H9 (cell line): ENCODE results near the gene MED25. TPM values are rescaled to one million over a fixed set of nuclear protein-coding genes. Genes with fewer than 3 reads are reported as not detected.

Source experiments
- DNase-seq: peaks from one replicate; pipeline ENCODE4 v3.0.0-alpha.2; 2017
- H2AFZ ChIP-seq: one replicate; pipeline ENCODE4 v1.6.1; 2013; ENCODE audit warnings: mild to moderate bottlenecking, low read length, control low read depth, moderate library complexity
- H2AK5ac ChIP-seq: 2 replicates; pipeline ENCODE4 v1.6.1; 2013; ENCODE audit warnings: low read length, control low read depth, mixed read lengths; ENCODE audit not compliant: insufficient read length
- H2BK120ac ChIP-seq: one replicate; pipeline ENCODE4 v1.6.1; 2013; ENCODE audit warnings: low read depth, mild to moderate bottlenecking, low read length, control low read depth, inconsistent platforms; ENCODE audit not compliant: poor library complexity, severe bottlenecking
- H2BK12ac ChIP-seq: 2 replicates; pipeline ENCODE4 v1.6.1; 2013; ENCODE audit warnings: low read length, control low read depth, mixed read lengths, low read depth; ENCODE audit not compliant: insufficient read length
- H2BK15ac ChIP-seq: 2 replicates; pipeline ENCODE4 v1.6.1; 2013; ENCODE audit warnings: low read depth, low read length, control low read depth
- H2BK20ac ChIP-seq: one replicate; pipeline ENCODE4 v1.6.1; 2013; ENCODE audit warnings: low read depth, mild to moderate bottlenecking, low read length, control low read depth, inconsistent platforms; ENCODE audit not compliant: poor library complexity, severe bottlenecking
- H2BK5ac ChIP-seq: 2 replicates; pipeline ENCODE4 v1.6.1; 2013; ENCODE audit warnings: low read length, control low read depth, mixed read lengths; ENCODE audit not compliant: insufficient read length
- H3K14ac ChIP-seq: 2 replicates; pipeline ENCODE4 v1.6.1; 2013; ENCODE audit warnings: low read length, control low read depth; ENCODE audit not compliant: insufficient read depth
- H3K18ac ChIP-seq: 2 replicates; pipeline ENCODE4 v1.6.1; 2013; ENCODE audit warnings: low read depth, mild to moderate bottlenecking, mixed read lengths, low read length, control low read depth; ENCODE audit not compliant: insufficient read length
- H3K23ac ChIP-seq: 2 replicates; pipeline ENCODE4 v1.6.1; 2013; ENCODE audit warnings: low read length, control low read depth, mixed read lengths, low read depth; ENCODE audit not compliant: insufficient read length
- H3K23me2 ChIP-seq: 2 replicates; pipeline ENCODE4 v1.6.1; 2013; ENCODE audit warnings: low read depth, mild to moderate bottlenecking, mixed read lengths, low read length, control low read depth; ENCODE audit not compliant: insufficient read length, poor library complexity, severe bottlenecking
- H3K27ac ChIP-seq: 2 replicates; pipeline ENCODE4 v1.5.1; 2013; ENCODE audit warnings: low read length, control low read depth, mixed read lengths, low read depth; ENCODE audit not compliant: insufficient read length
- H3K27me3 ChIP-seq: 2 replicates; pipeline ENCODE4 v1.6.1; 2013; ENCODE audit warnings: low read length, control low read depth, inconsistent platforms; ENCODE audit not compliant: insufficient read depth
- H3K4ac ChIP-seq: 2 replicates; pipeline ENCODE4 v1.6.1; 2013; ENCODE audit warnings: low read depth, mild to moderate bottlenecking, control low read depth, inconsistent platforms, low read length, moderate library complexity
- H3K4me1 ChIP-seq: 2 replicates; pipeline ENCODE4 v1.6.1; 2013; ENCODE audit warnings: low read length, control low read depth, inconsistent platforms; ENCODE audit not compliant: insufficient read depth
- H3K4me2 ChIP-seq: 2 replicates; pipeline ENCODE4 v1.6.1; 2013; ENCODE audit warnings: low read length, control low read depth, mixed read lengths; ENCODE audit not compliant: insufficient read length, insufficient read depth
- H3K56ac ChIP-seq: 2 replicates; pipeline ENCODE4 v1.6.1; 2013; ENCODE audit warnings: low read depth, mild to moderate bottlenecking, mixed read lengths, low read length, control low read depth; ENCODE audit not compliant: insufficient read length
- H3K79me1 ChIP-seq: 2 replicates; pipeline ENCODE4 v1.6.1; 2013; ENCODE audit warnings: low read depth, mild to moderate bottlenecking, moderate library complexity, low read length, control low read depth, inconsistent platforms; ENCODE audit not compliant: insufficient read depth, poor library complexity, severe bottlenecking
- H3K79me2 ChIP-seq: 2 replicates; pipeline ENCODE4 v1.6.1; 2013; ENCODE audit warnings: low read length, control low read depth, inconsistent platforms; ENCODE audit not compliant: insufficient read depth
- H3K9ac ChIP-seq: 2 replicates; pipeline ENCODE4 v1.6.1; 2013; ENCODE audit warnings: low read length, control low read depth, mixed read lengths; ENCODE audit not compliant: insufficient read length; ENCODE audit errors: extremely low read depth
- H3K9me3 ChIP-seq: one replicate; pipeline ENCODE4 v1.6.1; 2013; ENCODE audit warnings: low read depth, low read length, inconsistent platforms; ENCODE audit not compliant: control insufficient read depth
- H3T11ph ChIP-seq: one replicate; pipeline ENCODE4 v1.6.1; 2013; ENCODE audit warnings: mild to moderate bottlenecking, low read length, control low read depth, inconsistent platforms
- H4K20me1 ChIP-seq: one replicate; pipeline ENCODE4 v1.6.1; 2013; ENCODE audit not compliant: control insufficient read depth, insufficient read length, insufficient read depth
- H4K5ac ChIP-seq: 2 replicates; pipeline ENCODE4 v1.6.1; 2013; ENCODE audit warnings: low read depth, mild to moderate bottlenecking, mixed read lengths, low read length, control low read depth; ENCODE audit not compliant: insufficient read length
- H4K8ac ChIP-seq: replicated peaks from 2 replicates; pipeline ENCODE4 v1.6.1; 2013; ENCODE audit warnings: low read length, control low read depth, mixed read lengths, low read depth; ENCODE audit not compliant: insufficient read length
- H4K91ac ChIP-seq: 2 replicates; pipeline ENCODE4 v1.6.1; 2013; ENCODE audit warnings: low read depth, mild to moderate bottlenecking, moderate library complexity, mixed read lengths, low read length, control low read depth; ENCODE audit not compliant: insufficient read length
- H3K27ac Mint-ChIP-seq, 3 experiments: 2 replicates in 2 of 3; 3 replicates in 1 of 3; pipeline ENCODE4 v1.8.0; 2020 to 2021; ENCODE audit warnings: mixed read lengths in 3 of 3, mild to moderate bottlenecking in 1 of 3, moderate library complexity in 1 of 3
- H3K27me3 Mint-ChIP-seq: 2 replicates; pipeline ENCODE4 v1.8.0; 2021; ENCODE audit warnings: low read depth, mild to moderate bottlenecking, moderate library complexity, mixed read lengths
- H3K36me3 Mint-ChIP-seq, 3 experiments: 2 replicates in 2 of 3; 3 replicates in 1 of 3; pipeline ENCODE4 v1.8.0; 2020 to 2021; ENCODE audit warnings: low read depth in 3 of 3, mixed read lengths in 3 of 3; ENCODE audit not compliant: insufficient read depth in 1 of 3
- H3K4me1 Mint-ChIP-seq, 2 experiments: 2 replicates each; pipeline ENCODE4 v1.8.0; 2020; ENCODE audit warnings: mixed read lengths in 2 of 2
- H3K4me3 Mint-ChIP-seq, 2 experiments: 2 replicates in 1 of 2; 3 replicates in 1 of 2; pipeline ENCODE4 v1.8.0; 2020 to 2021; ENCODE audit warnings: mild to moderate bottlenecking in 2 of 2, mixed read lengths in 2 of 2, moderate library complexity in 1 of 2
- H3K9me3 Mint-ChIP-seq, 2 experiments: 2 replicates in 1 of 2; 3 replicates in 1 of 2; pipeline ENCODE4 v1.8.0; 2020; ENCODE audit warnings: mild to moderate bottlenecking in 2 of 2, mixed read lengths in 2 of 2, moderate library complexity in 1 of 2
- CTCF ChIP-seq: fragments of 200-600 bp; sonication (generic); conservative IDR thresholded peaks from 3 replicates; pipeline ENCODE4 v1.8.0; 2021; ENCODE audit warnings: antibody characterized with exemption, mild to moderate bottlenecking
- WGBS: extraction: QIAGEN DNeasy Blood & Tissue Kit; methylation state at CpG from one replicate; pipeline ENCODE4 v1.1.7; 2013; ENCODE audit warnings: missing lambda C conversion rate, low lambda C conversion rate, mixed read lengths; ENCODE audit not compliant: insufficient read length; ENCODE audit errors: extremely low coverage; 5-methylcytosine and 5-hydroxymethylcytosine counted together
- total RNA-seq: library from RNA; stranded (reverse); gene quantifications from 2 replicates; pipeline ENCODE4 v1.2.1, GENCODE V29; 2021

Gene MED25
- total RNA-seq, 1 experiment from 2014 or later: 77.5 TPM

GRCh38 chr19:49884109-49884508, 66.0 kb downstream of the MED25 start:
- WGBS: no CpG with 5 or more reads among the region's 18 CpGs
- DNase-seq: no peak

More at GRCh38 chr19:49884109-49884508, 66.0 kb downstream of the MED25 start:
- H3K36me3 Mint-ChIP-seq: peaks cover 54 to 72% (median 69%) of the 10 kb centered on the region in 3 experiments
- H3K9me3 Mint-ChIP-seq: peaks cover 0 to 6% of the 10 kb centered on the region in 2 experiments; a peak in 1 of 5 replicates
- no peaks in the 10 kb centered on the region; the same call in 1 of the 2 replicates for H3K27me3 Mint-ChIP-seq
- no peaks in the 10 kb centered on the region; the same call in 1 of the 2 replicates for H3K27me3 ChIP-seq
- H3K9ac ChIP-seq: no peak overlapping the region
- H3K27ac Mint-ChIP-seq: no peak overlapping the region; a peak in 1 of 7 replicates
- no peak overlapping the region for H2AK5ac ChIP-seq
- no peak overlapping the region for H4K8ac ChIP-seq
- H3T11ph ChIP-seq: no peak overlapping the region
- H3K23ac ChIP-seq: no peak overlapping the region
- H2BK20ac ChIP-seq: no peak overlapping the region
- no peak overlapping the region for H3K14ac ChIP-seq
- H2BK12ac ChIP-seq: no peak overlapping the region
- H3K4me2 ChIP-seq: no peak overlapping the region
- no peak overlapping the region for H3K27ac ChIP-seq
- H4K20me1 ChIP-seq: no peaks in the 10 kb centered on the region
- no peak overlapping the region for H3K4me3 Mint-ChIP-seq
- no peak overlapping the region for H2BK15ac ChIP-seq
- H3K18ac ChIP-seq: no peak overlapping the region
- no peak overlapping the region for H2AFZ ChIP-seq
- H3K4me1 ChIP-seq: no peaks in the 10 kb centered on the region
- H2BK120ac ChIP-seq: no peak overlapping the region
- H3K4ac ChIP-seq: no peak overlapping the region
- no peak overlapping the region for H4K5ac ChIP-seq
- no peaks in the 10 kb centered on the region for H3K23me2 ChIP-seq
- no peaks in the 10 kb centered on the region for H3K79me1 ChIP-seq
- peaks cover 0 to 4% of the 10 kb centered on the region in 2 experiments; a peak in 3 of 4 replicates for H3K4me1 Mint-ChIP-seq
- H3K9me3 ChIP-seq: no peaks in the 10 kb centered on the region
- no peak overlapping the region for H4K91ac ChIP-seq
- no peaks in the 10 kb centered on the region for H3K79me2 ChIP-seq
- TF ChIP-seq CTCF: no peak
- no peak overlapping the region for H3K56ac ChIP-seq
- no peak overlapping the region for H2BK5ac ChIP-seq
